Ovary (tissue), 9 donors: ENCODE measurements around the gene SYN1. TPM values are rescaled to one million over a fixed set of nuclear protein-coding genes. Genes with fewer than 3 reads are reported as not detected.

Source experiments
- DNase-seq, 5 donors: peaks; one replicate each; pipeline ENCODE4 v3.0.0-alpha.2; 2019 to 2020
- H3K27ac ChIP-seq, 2 donors: fragments of 200-600 bp; one replicate each; pipeline versions ENCODE4 v1.5.1 to v1.8.0; 2019 to 2022
- H3K27me3 ChIP-seq: fragments of 200-600 bp; one replicate; pipeline ENCODE4 v1.8.0; 2022
- H3K36me3 ChIP-seq: fragments of 200-600 bp; sonication (generic); one replicate; pipeline ENCODE4 v1.5.1; 2019
- H3K4me1 ChIP-seq: one replicate; pipeline ENCODE4 v1.8.1; 2013; ENCODE audit warnings: mild to moderate bottlenecking, moderate library complexity; ENCODE audit not compliant: insufficient read depth
- H3K4me3 ChIP-seq: fragments of 200-600 bp; sonication (generic); one replicate; pipeline ENCODE4 v1.5.1; 2017
- H3K9me3 ChIP-seq, 2 donors: fragments of 200-600 bp in 1 of 2; sonication (generic) in 1 of 2; one replicate each; pipeline versions ENCODE4 v1.5.1 to v1.8.1; 2013 to 2019; ENCODE audit warnings: mild to moderate bottlenecking in 1 of 2, moderate library complexity in 1 of 2
- EP300 ChIP-seq: sonication (generic); formaldehyde crosslinking; IDR thresholded peaks from one replicate; pipeline ENCODE4 v1.6.1; 2017; ENCODE audit warnings: antibody characterized with exemption
- POLR2A ChIP-seq: fragments of 450-650 bp; IDR thresholded peaks from one replicate; pipeline ENCODE4 v1.6.1; 2017; ENCODE audit warnings: antibody characterized with exemption, mild to moderate bottlenecking, moderate library complexity
- WGBS, 3 donors: extraction: QIAGEN DNeasy Blood & Tissue Kit in 1 of 3; methylation state at CpG; one replicate each; pipeline versions ENCODE4 v1.1.5 to v1.1.7; 2013 to 2017; 5-methylcytosine and 5-hydroxymethylcytosine counted together
- intact Hi-C, 4 donors: fragments of 100-400 bp; cut with DNase I; formaldehyde crosslinking; loops; one replicate each; pipeline versions ENCODE4 v1.11.0 to v1.15.1; 2022 to 2023
- polyA plus RNA-seq, 2 donors: library from polyadenylated mRNA; stranded (reverse); fragments of 200-250 nt in 1 of 2; fragments of 350-450 nt in 1 of 2; fragmentation: Illumina TruSeq in 1 of 2; extraction: RNeasy Lipid Tissue Mini Kit (QIAGEN cat#74804) in 1 of 2; gene quantifications; one replicate each; pipeline ENCODE4 v1.2.3, GENCODE V29; 2013 to 2014
- total RNA-seq, 7 donors: library from RNA; depleted of rRNA in 2 of 7; stranded (reverse); fragments of >200 nt in 2 of 7; fragmentation: NEBNext Ultra II Directional in 3 of 7; extraction: Animal tissue kit (Norgen Biotek cat#: 25700) in 3 of 7; gene quantifications; one replicate each; pipeline versions ENCODE4 v1.1.0 to v1.2.4, GENCODE V29; 2016 to 2023
- TF ChIP-seq, protein P1 (sequence below), 3 donors: fragments of 450-650 bp in 2 of 3; fragments of 200-600 bp in 1 of 3; IDR thresholded peaks; one replicate each; pipeline versions ENCODE4 v1.5.1 to v1.8.0; 2016 to 2022; ENCODE audit warnings: antibody characterized with exemption in 3 of 3, mild to moderate bottlenecking in 1 of 3
- donor health status: DM: no; HTN: no; CAD: no; lungs with moderate emphysema.
- donor health status: DM: no; HTN: no; CAD: no.
- donor health status: Bipolar disorder and iron deficiency.
- donor health status: DM: yes; HTN: yes; CAD: no.
- donor health status: DM: no; HTN: no; CAD: no.
- donor health status: DM: yes; HTN: yes; CAD: no.

The SYN1 gene
- total and polyA plus RNA-seq, 9 donors: 0.69 to 12.6 (median 2.4) TPM

DNA sequence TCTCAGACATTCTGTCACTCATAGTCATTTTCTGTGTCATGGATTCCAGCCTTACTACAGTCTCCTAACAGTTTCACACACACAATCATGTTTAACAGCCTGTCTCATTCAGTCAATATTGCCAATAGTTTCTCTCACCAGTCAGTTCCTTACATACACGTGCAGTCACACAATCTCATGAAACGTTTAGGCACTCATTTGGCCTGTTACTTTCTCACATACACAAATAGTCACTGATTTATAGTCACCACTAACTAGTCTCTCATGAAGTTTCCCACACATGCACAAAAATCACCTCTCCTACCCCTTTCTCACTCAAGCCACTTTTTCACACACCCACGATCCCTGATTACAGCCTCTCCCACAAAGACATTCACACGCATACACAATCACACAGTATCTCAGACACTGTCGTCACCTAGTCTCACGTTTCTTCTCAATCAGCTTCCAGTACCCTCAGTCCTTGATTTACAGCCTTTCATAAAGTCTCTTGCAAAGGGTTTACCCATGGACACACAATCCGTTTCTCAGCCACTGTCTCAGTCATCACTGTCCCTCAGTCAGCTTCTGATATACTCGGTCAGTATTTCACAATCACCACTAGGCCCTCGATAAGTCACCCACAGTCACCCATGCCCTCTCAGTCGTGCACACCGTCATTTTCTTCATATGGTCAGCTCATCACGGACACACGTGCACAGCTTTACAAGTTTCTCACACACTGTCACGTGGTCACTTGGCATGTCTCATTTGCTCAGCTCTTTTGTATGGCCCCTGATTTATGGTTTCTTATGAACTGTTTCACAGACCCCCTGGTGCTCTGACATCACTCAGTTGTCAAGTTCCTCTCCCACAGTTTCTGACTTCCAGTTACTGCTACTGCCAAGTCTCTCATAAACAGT lies 14.3 kb upstream of the SYN1 start:
- no peaks in the 10 kb centered on the region for H3K9me3 ChIP-seq
- H3K27ac ChIP-seq: no peak overlapping the region
- WGBS, 3 donors: 60 to 68% (median 67%) methylated on average over 14 of the region's 14 CpGs
- H3K36me3 ChIP-seq: no peaks in the 10 kb centered on the region
- no peak overlapping the region for H3K4me3 ChIP-seq
- DNase-seq: no peak
- no peaks in the 10 kb centered on the region for H3K27me3 ChIP-seq
- intact Hi-C loops: loop anchor here in 1 of 4 donors (10.0 kb wide), 1 partner anchor 99 kb away; no protein-coding TSS in a partner anchor
- H3K4me1 ChIP-seq: no peaks in the 10 kb centered on the region
- no peak for TF ChIP-seq POLR2A

DNA sequence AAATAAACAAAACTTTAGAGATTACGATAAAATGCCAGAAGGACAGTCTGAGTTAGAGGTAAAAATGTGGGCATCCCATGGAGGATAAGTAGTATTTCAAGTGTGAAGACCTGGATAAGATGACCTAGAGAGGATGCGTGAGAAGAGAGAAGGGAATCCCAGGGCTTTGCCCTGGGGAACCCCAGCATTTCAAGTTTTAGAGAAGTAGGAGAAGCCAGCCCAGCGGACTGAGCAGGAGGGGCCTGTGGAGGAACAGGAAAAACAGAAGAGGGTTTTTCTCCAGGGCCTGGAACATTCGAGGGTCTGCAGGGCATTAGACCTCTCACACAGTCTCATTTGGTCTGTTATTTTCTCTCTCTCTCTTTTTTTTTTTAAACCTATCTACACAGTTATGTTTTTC lies 13.0 kb upstream of the SYN1 start:
- intact Hi-C loops: loop anchor here in 1 of 4 donors (10.0 kb wide), 1 partner anchor 98 kb away; no protein-coding TSS in a partner anchor
- H3K4me3 ChIP-seq: no peak overlapping the region
- no peak overlapping the region for H3K27ac ChIP-seq
- no peak for DNase-seq
- H3K4me1 ChIP-seq: no peaks in the 10 kb centered on the region
- no peaks in the 10 kb centered on the region for H3K27me3 ChIP-seq
- WGBS, 3 donors: 55 to 67% (median 62%) methylated on average over 4 of the region's 4 CpGs
- H3K9me3 ChIP-seq: no peaks in the 10 kb centered on the region
- no peak for TF ChIP-seq POLR2A
- TF ChIP-seq, protein P1, sequence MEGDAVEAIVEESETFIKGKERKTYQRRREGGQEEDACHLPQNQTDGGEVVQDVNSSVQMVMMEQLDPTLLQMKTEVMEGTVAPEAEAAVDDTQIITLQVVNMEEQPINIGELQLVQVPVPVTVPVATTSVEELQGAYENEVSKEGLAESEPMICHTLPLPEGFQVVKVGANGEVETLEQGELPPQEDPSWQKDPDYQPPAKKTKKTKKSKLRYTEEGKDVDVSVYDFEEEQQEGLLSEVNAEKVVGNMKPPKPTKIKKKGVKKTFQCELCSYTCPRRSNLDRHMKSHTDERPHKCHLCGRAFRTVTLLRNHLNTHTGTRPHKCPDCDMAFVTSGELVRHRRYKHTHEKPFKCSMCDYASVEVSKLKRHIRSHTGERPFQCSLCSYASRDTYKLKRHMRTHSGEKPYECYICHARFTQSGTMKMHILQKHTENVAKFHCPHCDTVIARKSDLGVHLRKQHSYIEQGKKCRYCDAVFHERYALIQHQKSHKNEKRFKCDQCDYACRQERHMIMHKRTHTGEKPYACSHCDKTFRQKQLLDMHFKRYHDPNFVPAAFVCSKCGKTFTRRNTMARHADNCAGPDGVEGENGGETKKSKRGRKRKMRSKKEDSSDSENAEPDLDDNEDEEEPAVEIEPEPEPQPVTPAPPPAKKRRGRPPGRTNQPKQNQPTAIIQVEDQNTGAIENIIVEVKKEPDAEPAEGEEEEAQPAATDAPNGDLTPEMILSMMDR (IDR thresholded peaks at IDR 0.05): no peak
- no peak for TF ChIP-seq EP300
- H3K36me3 ChIP-seq: no peaks in the 10 kb centered on the region

DNA sequence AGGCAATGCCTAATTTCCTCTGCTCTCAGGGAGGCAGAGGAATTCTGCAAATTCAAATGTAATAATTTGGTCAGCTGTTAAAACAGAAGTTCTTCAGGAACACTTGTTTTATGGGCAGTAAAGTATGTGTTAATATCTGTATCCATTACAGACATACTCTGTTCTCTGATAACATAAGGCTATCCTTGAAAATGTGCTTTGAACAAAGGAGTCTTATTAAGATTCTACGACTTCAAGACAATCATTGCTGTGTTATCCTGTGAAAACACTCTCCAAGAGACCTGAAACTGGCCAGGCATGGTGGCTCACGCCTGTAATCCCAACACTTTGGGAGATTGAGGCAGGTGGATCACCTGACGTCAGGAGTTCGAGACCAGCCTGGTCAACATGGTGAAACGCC lies 12.0 kb upstream of the SYN1 start:
- DNase-seq: no peak
- Histone ChIP-seq H3K4me1 (no peaks in the 10 kb centered on the region), H3K4me3 (no peak overlapping the region), H3K27me3 (no peaks in the 10 kb centered on the region), H3K9me3 (no peaks in the 10 kb centered on the region), H3K36me3 (no peaks in the 10 kb centered on the region), H3K27ac (no peak overlapping the region)
- WGBS, 3 donors: 58 to 66% (median 59%) methylated on average over 5 of the region's 5 CpGs
- TF ChIP-seq EP300 (no peak), POLR2A (no peak)
- TF ChIP-seq, protein P1 (IDR thresholded peaks at IDR 0.05): no peak
- intact Hi-C loops: loop anchor here in 1 of 4 donors (10.0 kb wide), 1 partner anchor 97 kb away; no protein-coding TSS in a partner anchor

DNA sequence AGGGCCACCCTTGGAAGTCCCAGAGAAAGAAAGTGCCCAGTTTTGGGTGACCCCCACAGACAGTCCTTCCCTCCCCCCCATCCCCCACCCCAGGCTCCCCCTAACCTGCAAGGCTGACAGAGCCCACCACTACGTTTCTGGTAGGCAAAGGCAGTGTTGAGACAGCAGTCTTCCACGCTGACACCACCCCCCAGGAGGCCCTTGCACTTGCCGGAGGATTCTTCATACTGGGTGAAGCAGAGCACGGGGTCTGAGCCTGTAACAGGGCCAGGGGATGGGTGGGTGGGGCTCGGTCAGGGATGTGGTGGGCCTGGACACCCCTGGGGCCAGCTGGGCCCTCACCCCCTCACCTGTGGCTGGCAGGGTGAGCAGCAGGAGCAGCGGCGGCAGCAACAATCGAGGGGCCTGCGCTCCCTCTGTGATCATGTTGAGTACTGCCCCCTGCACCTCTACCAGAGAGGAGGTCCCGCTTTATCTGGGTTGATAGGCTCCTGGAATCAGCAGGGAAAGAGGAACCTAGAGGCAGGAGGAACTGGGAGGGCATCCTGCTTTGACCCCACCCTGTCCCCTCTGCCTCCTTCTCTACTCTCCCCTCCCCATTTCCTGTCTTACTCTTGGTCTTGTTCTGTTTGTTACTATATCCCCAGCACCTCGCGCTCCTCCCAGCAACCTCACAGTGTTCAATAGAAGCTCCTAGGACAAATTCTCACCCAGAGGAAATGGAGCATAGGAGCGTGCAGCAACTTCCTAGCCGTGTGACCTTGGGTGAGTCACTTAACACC lies 10.0 kb upstream of the SYN1 start, which contains the start of gene CFP:
Gene CFP, minus strand, starts transcription at position 512 of the 782 bp plus-strand sequence. Its CDS starts 86 bp downstream, at position 426.
- Histone ChIP-seq H3K4me3 (no peak within 1 kb of the TSS), H3K27me3 (no peaks in the 10 kb centered on the region), H3K36me3 (no peaks in the 10 kb centered on the region), H3K4me1 (no peaks in the 10 kb centered on the region), H3K27ac (no peak within 1 kb of the TSS), H3K9me3 (no peaks in the 10 kb centered on the region)
- DNase-seq: no peak
- 49 to 58% (median 57%) methylated on average over 14 of the region's 14 CpGs for WGBS, 3 donors
- intact Hi-C loops: loop anchor here in 1 of 4 donors (10.0 kb wide), 1 partner anchor 95 kb away; no protein-coding TSS in a partner anchor
- no peak for TF ChIP-seq POLR2A
- TF ChIP-seq, protein P1 (IDR thresholded peaks at IDR 0.05): no peak
- TF ChIP-seq EP300: no peak
